Measurements from ENCODE around the gene TOR4A. TPM values are rescaled to one million over a fixed set of nuclear protein-coding genes. Genes with fewer than 3 reads are reported as not detected.

The TOR4A gene
- total and polyA plus RNA-seq, 9 of the 15 experiments (the other 6 are each of a cell fraction or from before 2014, with no cell fraction given) = 3.9 to 49.2 (median 8.8) TPM

DNA sequence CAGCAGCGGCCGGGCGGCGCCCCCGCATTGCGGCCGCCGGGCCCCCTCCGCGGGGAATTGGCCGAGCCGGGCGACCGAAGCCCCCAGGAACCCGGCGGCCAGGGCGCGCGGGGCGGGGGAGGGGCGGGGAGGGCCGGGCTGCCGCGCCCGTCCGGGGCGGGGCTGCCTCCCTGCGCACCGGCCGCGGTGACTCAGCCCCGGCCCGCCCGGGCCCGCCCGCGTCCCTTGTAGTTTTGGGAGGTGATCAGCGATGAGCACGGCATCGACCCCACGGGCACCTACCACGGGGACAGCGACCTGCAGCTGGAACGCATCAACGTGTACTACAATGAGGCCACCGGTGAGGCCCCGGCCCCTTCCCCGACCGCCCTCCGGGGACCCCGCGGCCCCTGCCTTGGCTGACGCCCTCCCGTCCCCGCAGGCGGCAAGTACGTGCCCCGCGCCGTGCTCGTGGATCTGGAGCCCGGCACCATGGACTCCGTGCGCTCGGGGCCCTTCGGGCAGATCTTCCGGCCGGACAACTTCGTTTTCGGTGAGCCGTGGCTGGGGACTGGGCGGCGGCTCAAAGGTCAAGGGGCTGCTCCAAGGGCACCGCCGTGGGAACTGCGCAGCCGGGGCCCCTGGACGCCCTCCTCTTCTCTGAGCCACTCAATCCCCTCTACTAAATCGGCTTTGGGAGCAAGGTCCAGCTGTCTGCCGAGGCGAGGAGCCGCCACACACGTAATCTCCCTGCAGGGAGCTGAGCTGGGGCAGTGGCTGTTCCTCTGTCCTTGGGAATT is 35.8 kb upstream of the TOR4A start (continued):
- TF ChIP-seq, protein P1, sequence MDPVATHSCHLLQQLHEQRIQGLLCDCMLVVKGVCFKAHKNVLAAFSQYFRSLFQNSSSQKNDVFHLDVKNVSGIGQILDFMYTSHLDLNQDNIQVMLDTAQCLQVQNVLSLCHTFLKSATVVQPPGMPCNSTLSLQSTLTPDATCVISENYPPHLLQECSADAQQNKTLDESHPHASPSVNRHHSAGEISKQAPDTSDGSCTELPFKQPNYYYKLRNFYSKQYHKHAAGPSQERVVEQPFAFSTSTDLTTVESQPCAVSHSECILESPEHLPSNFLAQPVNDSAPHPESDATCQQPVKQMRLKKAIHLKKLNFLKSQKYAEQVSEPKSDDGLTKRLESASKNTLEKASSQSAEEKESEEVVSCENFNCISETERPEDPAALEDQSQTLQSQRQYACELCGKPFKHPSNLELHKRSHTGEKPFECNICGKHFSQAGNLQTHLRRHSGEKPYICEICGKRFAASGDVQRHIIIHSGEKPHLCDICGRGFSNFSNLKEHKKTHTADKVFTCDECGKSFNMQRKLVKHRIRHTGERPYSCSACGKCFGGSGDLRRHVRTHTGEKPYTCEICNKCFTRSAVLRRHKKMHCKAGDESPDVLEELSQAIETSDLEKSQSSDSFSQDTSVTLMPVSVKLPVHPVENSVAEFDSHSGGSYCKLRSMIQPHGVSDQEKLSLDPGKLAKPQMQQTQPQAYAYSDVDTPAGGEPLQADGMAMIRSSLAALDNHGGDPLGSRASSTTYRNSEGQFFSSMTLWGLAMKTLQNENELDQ (CRISPR knock-in tag; IDR thresholded peaks at IDR 0.05; ENCODE audit: borderline replicate concordance) = no peak
- TF ChIP-seq ZNF12 (CRISPR knock-in tag; IDR thresholded peaks at IDR 0.05) (peak; percentile 54; the same call in 1 of the 2 replicates), ZNF347 (CRISPR knock-in tag; IDR thresholded peaks at IDR 0.05; ENCODE audit: low read depth) (no peak), PHF20 (IDR thresholded peaks at IDR 0.05; ENCODE audit: partially characterized antibody) (peak; percentile 25), ZNF584 (CRISPR knock-in tag; IDR thresholded peaks at IDR 0.05; ENCODE audit: low read depth) (no peak), NFRKB (IDR thresholded peaks at IDR 0.05; ENCODE audit: low read depth) (no peak), U2AF1 (optimal IDR thresholded peaks at IDR 0.05; ENCODE audit: low read depth, low read length) (peak; percentile 71)
- TF ChIP-seq, protein P2, sequence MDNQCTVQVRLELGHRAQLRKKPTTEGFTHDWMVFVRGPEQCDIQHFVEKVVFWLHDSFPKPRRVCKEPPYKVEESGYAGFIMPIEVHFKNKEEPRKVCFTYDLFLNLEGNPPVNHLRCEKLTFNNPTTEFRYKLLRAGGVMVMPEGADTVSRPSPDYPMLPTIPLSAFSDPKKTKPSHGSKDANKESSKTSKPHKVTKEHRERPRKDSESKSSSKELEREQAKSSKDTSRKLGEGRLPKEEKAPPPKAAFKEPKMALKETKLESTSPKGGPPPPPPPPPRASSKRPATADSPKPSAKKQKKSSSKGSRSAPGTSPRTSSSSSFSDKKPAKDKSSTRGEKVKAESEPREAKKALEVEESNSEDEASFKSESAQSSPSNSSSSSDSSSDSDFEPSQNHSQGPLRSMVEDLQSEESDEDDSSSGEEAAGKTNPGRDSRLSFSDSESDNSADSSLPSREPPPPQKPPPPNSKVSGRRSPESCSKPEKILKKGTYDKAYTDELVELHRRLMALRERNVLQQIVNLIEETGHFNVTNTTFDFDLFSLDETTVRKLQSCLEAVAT (IDR thresholded peaks at IDR 0.05) = 0 out of 4 replicates have a peak, but pooled peaks of 1 of the 2 experiments have one; percentile 33
- TF ChIP-seq, protein P3, sequence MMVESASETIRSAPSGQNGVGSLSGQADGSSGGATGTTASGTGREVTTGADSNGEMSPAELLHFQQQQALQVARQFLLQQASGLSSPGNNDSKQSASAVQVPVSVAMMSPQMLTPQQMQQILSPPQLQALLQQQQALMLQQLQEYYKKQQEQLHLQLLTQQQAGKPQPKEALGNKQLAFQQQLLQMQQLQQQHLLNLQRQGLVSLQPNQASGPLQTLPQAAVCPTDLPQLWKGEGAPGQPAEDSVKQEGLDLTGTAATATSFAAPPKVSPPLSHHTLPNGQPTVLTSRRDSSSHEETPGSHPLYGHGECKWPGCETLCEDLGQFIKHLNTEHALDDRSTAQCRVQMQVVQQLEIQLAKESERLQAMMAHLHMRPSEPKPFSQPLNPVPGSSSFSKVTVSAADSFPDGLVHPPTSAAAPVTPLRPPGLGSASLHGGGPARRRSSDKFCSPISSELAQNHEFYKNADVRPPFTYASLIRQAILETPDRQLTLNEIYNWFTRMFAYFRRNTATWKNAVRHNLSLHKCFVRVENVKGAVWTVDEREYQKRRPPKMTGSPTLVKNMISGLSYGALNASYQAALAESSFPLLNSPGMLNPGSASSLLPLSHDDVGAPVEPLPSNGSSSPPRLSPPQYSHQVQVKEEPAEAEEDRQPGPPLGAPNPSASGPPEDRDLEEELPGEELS (CRISPR knock-in tag; IDR thresholded peaks at IDR 0.05; ENCODE audit: borderline replicate concordance) = 0 out of 2 replicates have a peak, but pooled peaks have one; percentile 27
- TF ChIP-seq, protein P4, sequence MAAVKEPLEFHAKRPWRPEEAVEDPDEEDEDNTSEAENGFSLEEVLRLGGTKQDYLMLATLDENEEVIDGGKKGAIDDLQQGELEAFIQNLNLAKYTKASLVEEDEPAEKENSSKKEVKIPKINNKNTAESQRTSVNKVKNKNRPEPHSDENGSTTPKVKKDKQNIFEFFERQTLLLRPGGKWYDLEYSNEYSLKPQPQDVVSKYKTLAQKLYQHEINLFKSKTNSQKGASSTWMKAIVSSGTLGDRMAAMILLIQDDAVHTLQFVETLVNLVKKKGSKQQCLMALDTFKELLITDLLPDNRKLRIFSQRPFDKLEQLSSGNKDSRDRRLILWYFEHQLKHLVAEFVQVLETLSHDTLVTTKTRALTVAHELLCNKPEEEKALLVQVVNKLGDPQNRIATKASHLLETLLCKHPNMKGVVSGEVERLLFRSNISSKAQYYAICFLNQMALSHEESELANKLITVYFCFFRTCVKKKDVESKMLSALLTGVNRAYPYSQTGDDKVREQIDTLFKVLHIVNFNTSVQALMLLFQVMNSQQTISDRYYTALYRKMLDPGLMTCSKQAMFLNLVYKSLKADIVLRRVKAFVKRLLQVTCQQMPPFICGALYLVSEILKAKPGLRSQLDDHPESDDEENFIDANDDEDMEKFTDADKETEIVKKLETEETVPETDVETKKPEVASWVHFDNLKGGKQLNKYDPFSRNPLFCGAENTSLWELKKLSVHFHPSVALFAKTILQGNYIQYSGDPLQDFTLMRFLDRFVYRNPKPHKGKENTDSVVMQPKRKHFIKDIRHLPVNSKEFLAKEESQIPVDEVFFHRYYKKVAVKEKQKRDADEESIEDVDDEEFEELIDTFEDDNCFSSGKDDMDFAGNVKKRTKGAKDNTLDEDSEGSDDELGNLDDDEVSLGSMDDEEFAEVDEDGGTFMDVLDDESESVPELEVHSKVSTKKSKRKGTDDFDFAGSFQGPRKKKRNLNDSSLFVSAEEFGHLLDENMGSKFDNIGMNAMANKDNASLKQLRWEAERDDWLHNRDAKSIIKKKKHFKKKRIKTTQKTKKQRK (IDR thresholded peaks at IDR 0.05; ENCODE audit: borderline replicate concordance, low read depth, low read length) = no peak
- TF ChIP-seq, protein P5, sequence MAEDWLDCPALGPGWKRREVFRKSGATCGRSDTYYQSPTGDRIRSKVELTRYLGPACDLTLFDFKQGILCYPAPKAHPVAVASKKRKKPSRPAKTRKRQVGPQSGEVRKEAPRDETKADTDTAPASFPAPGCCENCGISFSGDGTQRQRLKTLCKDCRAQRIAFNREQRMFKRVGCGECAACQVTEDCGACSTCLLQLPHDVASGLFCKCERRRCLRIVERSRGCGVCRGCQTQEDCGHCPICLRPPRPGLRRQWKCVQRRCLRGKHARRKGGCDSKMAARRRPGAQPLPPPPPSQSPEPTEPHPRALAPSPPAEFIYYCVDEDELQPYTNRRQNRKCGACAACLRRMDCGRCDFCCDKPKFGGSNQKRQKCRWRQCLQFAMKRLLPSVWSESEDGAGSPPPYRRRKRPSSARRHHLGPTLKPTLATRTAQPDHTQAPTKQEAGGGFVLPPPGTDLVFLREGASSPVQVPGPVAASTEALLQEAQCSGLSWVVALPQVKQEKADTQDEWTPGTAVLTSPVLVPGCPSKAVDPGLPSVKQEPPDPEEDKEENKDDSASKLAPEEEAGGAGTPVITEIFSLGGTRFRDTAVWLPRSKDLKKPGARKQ (CRISPR knock-in tag; IDR thresholded peaks at IDR 0.05) = no peak
- TF ChIP-seq, protein P6, sequence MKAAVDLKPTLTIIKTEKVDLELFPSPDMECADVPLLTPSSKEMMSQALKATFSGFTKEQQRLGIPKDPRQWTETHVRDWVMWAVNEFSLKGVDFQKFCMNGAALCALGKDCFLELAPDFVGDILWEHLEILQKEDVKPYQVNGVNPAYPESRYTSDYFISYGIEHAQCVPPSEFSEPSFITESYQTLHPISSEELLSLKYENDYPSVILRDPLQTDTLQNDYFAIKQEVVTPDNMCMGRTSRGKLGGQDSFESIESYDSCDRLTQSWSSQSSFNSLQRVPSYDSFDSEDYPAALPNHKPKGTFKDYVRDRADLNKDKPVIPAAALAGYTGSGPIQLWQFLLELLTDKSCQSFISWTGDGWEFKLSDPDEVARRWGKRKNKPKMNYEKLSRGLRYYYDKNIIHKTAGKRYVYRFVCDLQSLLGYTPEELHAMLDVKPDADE (conservative IDR thresholded peaks at IDR 0.05; ENCODE audit: control insufficient read depth, low read depth, low read length) = 0 out of 2 replicates have a peak, but pooled peaks have one; percentile 48
